K562 (cell line): ENCODE results near the gene PRPSAP1. TPM values are rescaled to one million over a fixed set of nuclear protein-coding genes. Genes with fewer than 3 reads are reported as not detected.

ENCODE experiments used
- KDM1A ChIP-seq, 2 experiments: fragments of 450-650 bp; IDR thresholded peaks; 2 replicates each; pipeline ENCODE4 v1.6.1; 2016; ENCODE audit warnings: mild to moderate bottlenecking in 2 of 2
- MTA3 ChIP-seq: fragments of 450-650 bp; formaldehyde crosslinking; IDR thresholded peaks from 2 replicates; pipeline ENCODE4 v1.6.1; 2017; ENCODE audit warnings: mild to moderate bottlenecking, borderline replicate concordance
- NR3C1 ChIP-seq: sonication (generic); formaldehyde crosslinking; IDR thresholded peaks from 2 replicates; pipeline ENCODE4 v1.8.1; 2022; ENCODE audit warnings: missing genetic modification reagents
- NUFIP1 ChIP-seq: fragments of 450-650 bp; IDR thresholded peaks from 2 replicates; pipeline ENCODE4 v1.6.1; 2018; ENCODE audit not compliant: partially characterized antibody
- PCBP1 ChIP-seq: fragments of 200-400 bp; formaldehyde crosslinking; IDR thresholded peaks from 2 replicates; pipeline ENCODE4 v1.6.1; 2018; ENCODE audit warnings: mild to moderate bottlenecking, low read depth, low read length; ENCODE audit not compliant: poor library complexity, severe bottlenecking
- POLR2A ChIP-seq: fragments of 450-650 bp; conservative IDR thresholded peaks from 2 replicates; pipeline ENCODE4 v1.6.1; 2016
- SIX5 ChIP-seq, 2 experiments: IDR thresholded peaks; 2 replicates each; pipeline ENCODE4 v1.6.1; 2011; ENCODE audit warnings: low read length in 2 of 2, borderline replicate concordance in 1 of 2, low read depth in 1 of 2, mild to moderate bottlenecking in 1 of 2, moderate library complexity in 1 of 2; ENCODE audit not compliant: insufficient read depth in 1 of 2
- TAL1 ChIP-seq: fragments of 450-650 bp; IDR thresholded peaks from 2 replicates; pipeline ENCODE4 v1.6.1; 2016; ENCODE audit warnings: mild to moderate bottlenecking
- TCF7L2 ChIP-seq: fragments of 150-350 bp; IDR thresholded peaks from 2 replicates; pipeline ENCODE4 v1.6.1; 2016; ENCODE audit warnings: low read depth, mild to moderate bottlenecking, low read length, moderate library complexity
- U2AF1 ChIP-seq: fragments of 200-400 bp; formaldehyde crosslinking; optimal IDR thresholded peaks from 2 replicates; pipeline ENCODE3; 2017; ENCODE audit warnings: mild to moderate bottlenecking, low read depth, low read length, moderate library complexity
- ZNF3 ChIP-seq: fragments of 250-450 bp; sonication (Bioruptor Pico); IDR thresholded peaks from 2 replicates; pipeline ENCODE4 v1.5.0; 2021; ENCODE audit warnings: mild to moderate bottlenecking, moderate library complexity
- polyA plus RNA-seq, 8 experiments: library from polyadenylated mRNA; depleted of rRNA in 4 of 8; stranded (reverse) in 5 of 8; unstranded in 3 of 8; fragments of >200 nt; fragmentation: Nextera tagmentation in 2 of 8; fragmentation: Illumina TruSeq in 1 of 8; extraction: Ambion mirVana in 2 of 8; extraction: Trizol in 1 of 8; gene quantifications; 2 replicates each; pipeline versions ENCODE4 v1.2.1 to v1.2.3, GENCODE V29; 2011 to 2014; ENCODE audit warnings: inconsistent platforms in 1 of 8, missing spikeins in 1 of 8
- total RNA-seq, 7 experiments: library from RNA; depleted of rRNA in 6 of 7; stranded (reverse); fragments of >200 nt in 6 of 7; fragmentation: Illumina TruSeq in 2 of 7; extraction: Trizol in 2 of 7; gene quantifications; 2 replicates each; pipeline versions ENCODE4 v1.2.1 to v1.2.3, GENCODE V29; 2011 to 2021; ENCODE audit warnings: low replicate concordance in 1 of 7
- TF ChIP-seq, protein P1 (sequence below): fragments of 200-600 bp; sonication (generic); IDR thresholded peaks from one replicate; pipeline ENCODE4 v1.6.1; 2012; ENCODE audit warnings: mild to moderate bottlenecking, low read depth, low read length, inconsistent platforms
- TF ChIP-seq, protein P2 (sequence below): sonication (generic); formaldehyde crosslinking; IDR thresholded peaks from 2 replicates; pipeline ENCODE4 v1.9.0; 2022; ENCODE audit warnings: mild to moderate bottlenecking, missing genetic modification reagents
- TF ChIP-seq, protein P3 (sequence below): sonication (generic); formaldehyde crosslinking; IDR thresholded peaks from 2 replicates; pipeline ENCODE4 v1.8.1; 2023; ENCODE audit warnings: mild to moderate bottlenecking, missing genetic modification reagents

PRPSAP1 gene
- total and polyA plus RNA-seq, 9 of the 15 experiments (the other 6 are each of a cell fraction or from before 2014, with no cell fraction given): 21.9 to 77.1 (median 40.8) TPM

GRCh38 chr17:76266244-76266938, 87.3 kb downstream of the PRPSAP1 start (continued):
- TF ChIP-seq, protein P1, sequence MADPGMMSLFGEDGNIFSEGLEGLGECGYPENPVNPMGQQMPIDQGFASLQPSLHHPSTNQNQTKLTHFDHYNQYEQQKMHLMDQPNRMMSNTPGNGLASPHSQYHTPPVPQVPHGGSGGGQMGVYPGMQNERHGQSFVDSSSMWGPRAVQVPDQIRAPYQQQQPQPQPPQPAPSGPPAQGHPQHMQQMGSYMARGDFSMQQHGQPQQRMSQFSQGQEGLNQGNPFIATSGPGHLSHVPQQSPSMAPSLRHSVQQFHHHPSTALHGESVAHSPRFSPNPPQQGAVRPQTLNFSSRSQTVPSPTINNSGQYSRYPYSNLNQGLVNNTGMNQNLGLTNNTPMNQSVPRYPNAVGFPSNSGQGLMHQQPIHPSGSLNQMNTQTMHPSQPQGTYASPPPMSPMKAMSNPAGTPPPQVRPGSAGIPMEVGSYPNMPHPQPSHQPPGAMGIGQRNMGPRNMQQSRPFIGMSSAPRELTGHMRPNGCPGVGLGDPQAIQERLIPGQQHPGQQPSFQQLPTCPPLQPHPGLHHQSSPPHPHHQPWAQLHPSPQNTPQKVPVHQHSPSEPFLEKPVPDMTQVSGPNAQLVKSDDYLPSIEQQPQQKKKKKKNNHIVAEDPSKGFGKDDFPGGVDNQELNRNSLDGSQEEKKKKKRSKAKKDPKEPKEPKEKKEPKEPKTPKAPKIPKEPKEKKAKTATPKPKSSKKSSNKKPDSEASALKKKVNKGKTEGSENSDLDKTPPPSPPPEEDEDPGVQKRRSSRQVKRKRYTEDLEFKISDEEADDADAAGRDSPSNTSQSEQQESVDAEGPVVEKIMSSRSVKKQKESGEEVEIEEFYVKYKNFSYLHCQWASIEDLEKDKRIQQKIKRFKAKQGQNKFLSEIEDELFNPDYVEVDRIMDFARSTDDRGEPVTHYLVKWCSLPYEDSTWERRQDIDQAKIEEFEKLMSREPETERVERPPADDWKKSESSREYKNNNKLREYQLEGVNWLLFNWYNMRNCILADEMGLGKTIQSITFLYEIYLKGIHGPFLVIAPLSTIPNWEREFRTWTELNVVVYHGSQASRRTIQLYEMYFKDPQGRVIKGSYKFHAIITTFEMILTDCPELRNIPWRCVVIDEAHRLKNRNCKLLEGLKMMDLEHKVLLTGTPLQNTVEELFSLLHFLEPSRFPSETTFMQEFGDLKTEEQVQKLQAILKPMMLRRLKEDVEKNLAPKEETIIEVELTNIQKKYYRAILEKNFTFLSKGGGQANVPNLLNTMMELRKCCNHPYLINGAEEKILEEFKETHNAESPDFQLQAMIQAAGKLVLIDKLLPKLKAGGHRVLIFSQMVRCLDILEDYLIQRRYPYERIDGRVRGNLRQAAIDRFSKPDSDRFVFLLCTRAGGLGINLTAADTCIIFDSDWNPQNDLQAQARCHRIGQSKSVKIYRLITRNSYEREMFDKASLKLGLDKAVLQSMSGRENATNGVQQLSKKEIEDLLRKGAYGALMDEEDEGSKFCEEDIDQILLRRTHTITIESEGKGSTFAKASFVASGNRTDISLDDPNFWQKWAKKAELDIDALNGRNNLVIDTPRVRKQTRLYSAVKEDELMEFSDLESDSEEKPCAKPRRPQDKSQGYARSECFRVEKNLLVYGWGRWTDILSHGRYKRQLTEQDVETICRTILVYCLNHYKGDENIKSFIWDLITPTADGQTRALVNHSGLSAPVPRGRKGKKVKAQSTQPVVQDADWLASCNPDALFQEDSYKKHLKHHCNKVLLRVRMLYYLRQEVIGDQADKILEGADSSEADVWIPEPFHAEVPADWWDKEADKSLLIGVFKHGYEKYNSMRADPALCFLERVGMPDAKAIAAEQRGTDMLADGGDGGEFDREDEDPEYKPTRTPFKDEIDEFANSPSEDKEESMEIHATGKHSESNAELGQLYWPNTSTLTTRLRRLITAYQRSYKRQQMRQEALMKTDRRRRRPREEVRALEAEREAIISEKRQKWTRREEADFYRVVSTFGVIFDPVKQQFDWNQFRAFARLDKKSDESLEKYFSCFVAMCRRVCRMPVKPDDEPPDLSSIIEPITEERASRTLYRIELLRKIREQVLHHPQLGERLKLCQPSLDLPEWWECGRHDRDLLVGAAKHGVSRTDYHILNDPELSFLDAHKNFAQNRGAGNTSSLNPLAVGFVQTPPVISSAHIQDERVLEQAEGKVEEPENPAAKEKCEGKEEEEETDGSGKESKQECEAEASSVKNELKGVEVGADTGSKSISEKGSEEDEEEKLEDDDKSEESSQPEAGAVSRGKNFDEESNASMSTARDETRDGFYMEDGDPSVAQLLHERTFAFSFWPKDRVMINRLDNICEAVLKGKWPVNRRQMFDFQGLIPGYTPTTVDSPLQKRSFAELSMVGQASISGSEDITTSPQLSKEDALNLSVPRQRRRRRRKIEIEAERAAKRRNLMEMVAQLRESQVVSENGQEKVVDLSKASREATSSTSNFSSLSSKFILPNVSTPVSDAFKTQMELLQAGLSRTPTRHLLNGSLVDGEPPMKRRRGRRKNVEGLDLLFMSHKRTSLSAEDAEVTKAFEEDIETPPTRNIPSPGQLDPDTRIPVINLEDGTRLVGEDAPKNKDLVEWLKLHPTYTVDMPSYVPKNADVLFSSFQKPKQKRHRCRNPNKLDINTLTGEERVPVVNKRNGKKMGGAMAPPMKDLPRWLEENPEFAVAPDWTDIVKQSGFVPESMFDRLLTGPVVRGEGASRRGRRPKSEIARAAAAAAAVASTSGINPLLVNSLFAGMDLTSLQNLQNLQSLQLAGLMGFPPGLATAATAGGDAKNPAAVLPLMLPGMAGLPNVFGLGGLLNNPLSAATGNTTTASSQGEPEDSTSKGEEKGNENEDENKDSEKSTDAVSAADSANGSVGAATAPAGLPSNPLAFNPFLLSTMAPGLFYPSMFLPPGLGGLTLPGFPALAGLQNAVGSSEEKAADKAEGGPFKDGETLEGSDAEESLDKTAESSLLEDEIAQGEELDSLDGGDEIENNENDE: no peak
- TF ChIP-seq KDM1A (IDR thresholded peaks at IDR 0.05): peak in 1 of 2 experiments; percentile 54; a peak in 1 of 4 replicates
- TF ChIP-seq U2AF1: no peak
- no peak for TF ChIP-seq PCBP1
- TF ChIP-seq MTA3: no peak
- TF ChIP-seq SIX5 (IDR thresholded peaks at IDR 0.05; ENCODE audit: borderline replicate concordance in 1 of 2, insufficient read depth in 1 of 2, low read depth in 1 of 2, low read length in 2 of 2): no peak
- no peak for TF ChIP-seq NUFIP1
- no peak for TF ChIP-seq TAL1
- TF ChIP-seq, protein P2, sequence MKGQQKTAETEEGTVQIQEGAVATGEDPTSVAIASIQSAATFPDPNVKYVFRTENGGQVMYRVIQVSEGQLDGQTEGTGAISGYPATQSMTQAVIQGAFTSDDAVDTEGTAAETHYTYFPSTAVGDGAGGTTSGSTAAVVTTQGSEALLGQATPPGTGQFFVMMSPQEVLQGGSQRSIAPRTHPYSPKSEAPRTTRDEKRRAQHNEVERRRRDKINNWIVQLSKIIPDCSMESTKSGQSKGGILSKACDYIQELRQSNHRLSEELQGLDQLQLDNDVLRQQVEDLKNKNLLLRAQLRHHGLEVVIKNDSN (CRISPR knock-in tag): no peak
- no peak for TF ChIP-seq TCF7L2
- TF ChIP-seq, protein P3, sequence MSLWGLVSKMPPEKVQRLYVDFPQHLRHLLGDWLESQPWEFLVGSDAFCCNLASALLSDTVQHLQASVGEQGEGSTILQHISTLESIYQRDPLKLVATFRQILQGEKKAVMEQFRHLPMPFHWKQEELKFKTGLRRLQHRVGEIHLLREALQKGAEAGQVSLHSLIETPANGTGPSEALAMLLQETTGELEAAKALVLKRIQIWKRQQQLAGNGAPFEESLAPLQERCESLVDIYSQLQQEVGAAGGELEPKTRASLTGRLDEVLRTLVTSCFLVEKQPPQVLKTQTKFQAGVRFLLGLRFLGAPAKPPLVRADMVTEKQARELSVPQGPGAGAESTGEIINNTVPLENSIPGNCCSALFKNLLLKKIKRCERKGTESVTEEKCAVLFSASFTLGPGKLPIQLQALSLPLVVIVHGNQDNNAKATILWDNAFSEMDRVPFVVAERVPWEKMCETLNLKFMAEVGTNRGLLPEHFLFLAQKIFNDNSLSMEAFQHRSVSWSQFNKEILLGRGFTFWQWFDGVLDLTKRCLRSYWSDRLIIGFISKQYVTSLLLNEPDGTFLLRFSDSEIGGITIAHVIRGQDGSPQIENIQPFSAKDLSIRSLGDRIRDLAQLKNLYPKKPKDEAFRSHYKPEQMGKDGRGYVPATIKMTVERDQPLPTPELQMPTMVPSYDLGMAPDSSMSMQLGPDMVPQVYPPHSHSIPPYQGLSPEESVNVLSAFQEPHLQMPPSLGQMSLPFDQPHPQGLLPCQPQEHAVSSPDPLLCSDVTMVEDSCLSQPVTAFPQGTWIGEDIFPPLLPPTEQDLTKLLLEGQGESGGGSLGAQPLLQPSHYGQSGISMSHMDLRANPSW (CRISPR knock-in tag): no peak
- TF ChIP-seq NR3C1: no peak
- no peak for TF ChIP-seq ZNF3 (CRISPR knock-in tag)
- TF ChIP-seq POLR2A: no peak
